ENCODE measurements around the gene UFL1.
A peak's percentile ranks its signal among the peaks of the same experiment; 100 is the strongest.

Gene UFL1

DNA sequence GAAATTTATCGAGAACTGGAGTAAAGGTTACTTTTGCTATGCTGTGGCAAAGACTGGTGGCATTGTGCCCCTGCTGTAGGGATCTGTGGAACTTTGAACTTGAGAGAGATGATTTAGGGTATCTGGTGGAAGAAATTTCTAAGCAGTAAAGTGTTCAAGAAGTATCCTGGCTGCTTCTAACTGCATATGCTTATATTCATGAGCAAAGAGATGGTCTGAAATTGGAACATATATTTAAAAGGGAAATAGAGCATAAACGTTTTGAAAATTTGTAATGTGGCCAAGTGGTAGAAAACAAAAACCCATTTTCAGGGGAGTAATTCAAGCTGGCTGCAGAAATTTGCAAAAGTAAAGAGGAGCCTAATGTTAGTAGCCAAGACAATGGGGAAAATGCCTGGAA is 12.3 kb upstream of the UFL1 start:
- H3K9me3 ChIP-seq (replicated peaks; ENCODE audit: insufficient read depth, low read length): no peaks in the 10 kb centered on the region
- H3K4me3 ChIP-seq (ENCODE audit: low read length): no peak overlapping the region
- H2AFZ ChIP-seq (ENCODE audit: low read length): no peak overlapping the region
- no peaks in the 10 kb centered on the region for H3F3A ChIP-seq (ENCODE audit: insufficient read depth, low read length)
- H3K27me3 ChIP-seq (replicated peaks; ENCODE audit: insufficient read depth, low read length): no peaks in the 10 kb centered on the region
- no peaks in the 10 kb centered on the region for H3K9me2 ChIP-seq (replicated peaks; ENCODE audit: insufficient read depth, low read length)
- no peak overlapping the region for H3K27ac ChIP-seq (ENCODE audit: low read length)
- TF ChIP-seq, protein P1, sequence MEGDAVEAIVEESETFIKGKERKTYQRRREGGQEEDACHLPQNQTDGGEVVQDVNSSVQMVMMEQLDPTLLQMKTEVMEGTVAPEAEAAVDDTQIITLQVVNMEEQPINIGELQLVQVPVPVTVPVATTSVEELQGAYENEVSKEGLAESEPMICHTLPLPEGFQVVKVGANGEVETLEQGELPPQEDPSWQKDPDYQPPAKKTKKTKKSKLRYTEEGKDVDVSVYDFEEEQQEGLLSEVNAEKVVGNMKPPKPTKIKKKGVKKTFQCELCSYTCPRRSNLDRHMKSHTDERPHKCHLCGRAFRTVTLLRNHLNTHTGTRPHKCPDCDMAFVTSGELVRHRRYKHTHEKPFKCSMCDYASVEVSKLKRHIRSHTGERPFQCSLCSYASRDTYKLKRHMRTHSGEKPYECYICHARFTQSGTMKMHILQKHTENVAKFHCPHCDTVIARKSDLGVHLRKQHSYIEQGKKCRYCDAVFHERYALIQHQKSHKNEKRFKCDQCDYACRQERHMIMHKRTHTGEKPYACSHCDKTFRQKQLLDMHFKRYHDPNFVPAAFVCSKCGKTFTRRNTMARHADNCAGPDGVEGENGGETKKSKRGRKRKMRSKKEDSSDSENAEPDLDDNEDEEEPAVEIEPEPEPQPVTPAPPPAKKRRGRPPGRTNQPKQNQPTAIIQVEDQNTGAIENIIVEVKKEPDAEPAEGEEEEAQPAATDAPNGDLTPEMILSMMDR (IDR thresholded peaks at IDR 0.05; ENCODE audit: low read length): no peak
- no peak for TF ChIP-seq EZH2 (optimal IDR thresholded peaks at IDR 0.05; ENCODE audit: low read depth, low read length)
- no peak for TF ChIP-seq EZH2phosphoT487 (IDR thresholded peaks at IDR 0.05; ENCODE audit: low read length)
- H3K4me1 ChIP-seq (ENCODE audit: low read length): no peaks in the 10 kb centered on the region
- no peak overlapping the region for H3K4me2 ChIP-seq (ENCODE audit: low read depth, low read length)
- H3K9ac ChIP-seq (ENCODE audit: low read length): no peak overlapping the region
- no peaks in the 10 kb centered on the region for H3K36me3 ChIP-seq (replicated peaks; ENCODE audit: insufficient read depth, low read length)
- H4K20me1 ChIP-seq (ENCODE audit: insufficient read depth, low read length): no peaks in the 10 kb centered on the region
- DNase-seq: no peak
- no peaks in the 10 kb centered on the region for H3K79me2 ChIP-seq (ENCODE audit: low read length)

DNA sequence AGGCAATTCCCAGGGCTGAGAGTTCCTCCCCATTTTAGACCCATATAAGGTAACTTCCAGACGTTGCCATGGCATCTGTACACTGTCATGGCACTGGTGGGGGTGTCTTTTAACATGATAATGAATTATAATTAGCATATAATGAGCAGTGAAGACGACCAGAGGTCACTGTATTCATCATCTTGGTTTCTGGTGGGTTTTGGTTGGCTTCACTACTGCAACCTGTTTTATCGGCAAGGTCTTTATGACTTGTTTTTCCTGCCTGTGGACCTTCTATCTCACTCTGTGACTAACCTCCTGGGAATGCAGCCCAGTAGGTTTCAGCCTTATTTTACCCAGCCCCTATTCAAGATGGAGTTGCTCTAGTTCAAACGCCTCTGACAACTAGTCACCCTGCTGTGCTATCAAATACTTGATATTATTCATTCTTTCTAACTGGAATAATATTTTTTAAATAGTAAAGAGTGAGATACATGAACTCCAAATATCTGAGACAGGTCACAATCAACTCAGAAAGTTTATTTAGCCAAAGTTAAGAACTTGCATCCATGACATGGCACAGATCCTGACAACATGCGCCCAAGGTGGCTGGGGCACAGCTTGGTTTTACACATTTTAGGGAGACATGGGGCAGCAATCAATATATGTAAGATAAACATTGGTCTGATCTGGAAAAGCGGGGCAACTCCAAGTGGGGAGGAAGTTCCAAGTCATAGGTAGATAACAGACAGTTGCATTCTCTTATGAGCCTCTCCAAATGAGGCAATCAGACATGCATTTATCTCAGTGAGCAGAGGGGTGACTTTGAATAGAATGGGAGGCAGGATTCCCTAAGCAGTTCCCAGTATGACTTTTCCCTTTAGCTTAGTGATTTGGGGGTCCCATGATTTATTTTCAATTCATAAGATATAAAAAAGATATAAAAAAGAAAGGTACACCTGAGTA is 1.2 kb upstream of the UFL1 start:
- no peak for DNase-seq
- Histone ChIP-seq H3K36me3 (replicated peaks; ENCODE audit: insufficient read depth, low read length) (no peaks in the 10 kb centered on the region), H3K4me1 (ENCODE audit: low read length) (peaks cover 14% of the 10 kb centered on the region; the same call in 1 of the 2 replicates), H4K20me1 (ENCODE audit: insufficient read depth, low read length) (no peaks in the 10 kb centered on the region), H3F3A (ENCODE audit: insufficient read depth, low read length) (peaks cover 5% of the 10 kb centered on the region; the same call in 1 of the 2 replicates), H2AFZ (ENCODE audit: low read length) (peak overlapping the region; percentile 78), H3K9me3 (replicated peaks; ENCODE audit: insufficient read depth, low read length) (no peaks in the 10 kb centered on the region), H3K4me3 (ENCODE audit: low read length) (peak overlapping the region; percentile 96), H3K9ac (ENCODE audit: low read length) (peak overlapping the region; percentile 97; the same call in 1 of the 2 replicates), H3K27ac (ENCODE audit: low read length) (no peak overlapping the region), H3K27me3 (replicated peaks; ENCODE audit: insufficient read depth, low read length) (no peaks in the 10 kb centered on the region), H3K4me2 (ENCODE audit: low read depth, low read length) (peak overlapping the region; percentile 51), H3K79me2 (ENCODE audit: low read length) (peaks cover 24% of the 10 kb centered on the region), H3K9me2 (replicated peaks; ENCODE audit: insufficient read depth, low read length) (no peaks in the 10 kb centered on the region)
- TF ChIP-seq, protein P1 (IDR thresholded peaks at IDR 0.05; ENCODE audit: low read length): no peak
- TF ChIP-seq EZH2phosphoT487 (IDR thresholded peaks at IDR 0.05; ENCODE audit: low read length) (no peak), EZH2 (optimal IDR thresholded peaks at IDR 0.05; ENCODE audit: low read depth, low read length) (no peak)

DNA sequence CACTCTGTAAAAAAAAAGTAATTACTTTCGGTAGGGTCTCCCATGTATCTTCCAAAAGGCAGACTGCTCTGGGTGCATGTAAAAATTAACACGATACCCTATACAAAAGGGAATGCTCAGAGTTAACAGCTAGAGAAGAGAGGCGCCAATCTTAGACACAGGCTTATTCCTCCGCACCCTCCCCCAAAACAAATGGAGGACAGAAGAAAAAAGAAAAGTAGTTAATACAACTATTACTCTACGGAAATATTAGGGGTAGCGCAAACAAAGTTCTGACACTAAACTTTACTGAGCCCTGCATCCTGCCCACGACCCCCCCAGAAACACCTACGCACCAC is 331 bp upstream of the UFL1 start:
- DNase-seq: no peak
- H3K27ac ChIP-seq (ENCODE audit: low read length): peak overlapping the region; percentile 90; the same call in 1 of the 2 replicates
- H3K4me1 ChIP-seq (ENCODE audit: low read length): peaks cover 14% of the 10 kb centered on the region; the same call in 1 of the 2 replicates
- peak overlapping the region; percentile 78 for H2AFZ ChIP-seq (ENCODE audit: low read length)
- H3K27me3 ChIP-seq (replicated peaks; ENCODE audit: insufficient read depth, low read length): no peaks in the 10 kb centered on the region
- no peaks in the 10 kb centered on the region for H3K9me3 ChIP-seq (replicated peaks; ENCODE audit: insufficient read depth, low read length)
- H3K36me3 ChIP-seq (replicated peaks; ENCODE audit: insufficient read depth, low read length): no peaks in the 10 kb centered on the region
- peaks cover 5% of the 10 kb centered on the region; the same call in 1 of the 2 replicates for H3F3A ChIP-seq (ENCODE audit: insufficient read depth, low read length)
- peak overlapping the region; percentile 96 for H3K4me3 ChIP-seq (ENCODE audit: low read length)
- peaks cover 24% of the 10 kb centered on the region for H3K79me2 ChIP-seq (ENCODE audit: low read length)
- no peaks in the 10 kb centered on the region for H4K20me1 ChIP-seq (ENCODE audit: insufficient read depth, low read length)
- H3K4me2 ChIP-seq (ENCODE audit: low read depth, low read length): peak overlapping the region; percentile 51
- TF ChIP-seq EZH2 (optimal IDR thresholded peaks at IDR 0.05; ENCODE audit: low read depth, low read length) (no peak), EZH2phosphoT487 (IDR thresholded peaks at IDR 0.05; ENCODE audit: low read length) (no peak)
- TF ChIP-seq, protein P1 (IDR thresholded peaks at IDR 0.05; ENCODE audit: low read length): no peak
- peak overlapping the region; percentile 97 for H3K9ac ChIP-seq (ENCODE audit: low read length)
- no peaks in the 10 kb centered on the region for H3K9me2 ChIP-seq (replicated peaks; ENCODE audit: insufficient read depth, low read length)
